Fibroblast of lung (primary cell): ENCODE data around the gene PGA4. TPM values are rescaled to one million over a fixed set of nuclear protein-coding genes. Genes with fewer than 3 reads are reported as not detected.
"Not testable (repeated sequence)": the region's sequence is repeated elsewhere in the genome, so short reads cannot be mapped to it uniquely, and the experiment has no call there.

Source experiments
- DNase-seq, 2 donors: peaks; one replicate each; pipeline versions ENCODE4 v3.0.0 to v3.0.0-alpha.2; 2010; ENCODE audit warnings: low read depth in 2 of 2
- H2AFZ ChIP-seq: 2 replicates; pipeline ENCODE4 v1.5.1; 2012; ENCODE audit warnings: low read length, control low read depth, inconsistent platforms
- H3K27ac ChIP-seq: 2 replicates; pipeline ENCODE4 v1.5.1; 2011; ENCODE audit warnings: low read length, control low read depth; ENCODE audit not compliant: insufficient read depth
- H3K27me3 ChIP-seq: 2 replicates; pipeline ENCODE4 v1.5.1; 2011; ENCODE audit warnings: mild to moderate bottlenecking, low read length; ENCODE audit not compliant: control insufficient read depth, insufficient read depth
- H3K36me3 ChIP-seq: 2 replicates; pipeline ENCODE4 v1.5.1; 2011; ENCODE audit warnings: low read length; ENCODE audit not compliant: control insufficient read depth, insufficient read depth
- H3K4me1 ChIP-seq: 2 replicates; pipeline ENCODE4 v1.5.1; 2011; ENCODE audit warnings: low read length; ENCODE audit not compliant: control insufficient read depth, insufficient read depth; ENCODE audit errors: extremely low read depth
- H3K4me2 ChIP-seq: 2 replicates; pipeline ENCODE4 v1.5.1; 2011; ENCODE audit warnings: low read length, control low read depth; ENCODE audit not compliant: insufficient read depth; ENCODE audit errors: extremely low read depth
- H3K4me3 ChIP-seq, 4 experiments: fragments of 200-600 bp in 1 of 4; sonication (generic) in 1 of 4; replicated peaks in 1 of 4; 2 replicates each; pipeline ENCODE4 v1.5.1; 2011 to 2016; ENCODE audit warnings: low read length in 4 of 4, low read depth in 3 of 4, mild to moderate bottlenecking in 3 of 4, control low read depth in 2 of 4, inconsistent platforms in 1 of 4, mixed read lengths in 1 of 4; ENCODE audit not compliant: insufficient read depth in 1 of 4; ENCODE audit errors: control extremely low read depth in 1 of 4
- H3K79me2 ChIP-seq: 2 replicates; pipeline ENCODE4 v1.5.1; 2012; ENCODE audit warnings: mild to moderate bottlenecking, low read length, inconsistent platforms; ENCODE audit not compliant: control insufficient read depth, insufficient read depth
- H3K9ac ChIP-seq: 2 replicates; pipeline ENCODE4 v1.5.1; 2011; ENCODE audit warnings: mild to moderate bottlenecking, low read length, control low read depth; ENCODE audit not compliant: insufficient read depth
- H3K9me3 ChIP-seq: 2 replicates; pipeline ENCODE4 v1.5.1; 2012; ENCODE audit warnings: low read depth, low read length; ENCODE audit not compliant: control insufficient read depth, insufficient read depth
- H4K20me1 ChIP-seq: 2 replicates; pipeline ENCODE4 v1.5.1; 2011; ENCODE audit warnings: low read length; ENCODE audit not compliant: control insufficient read depth, insufficient read depth; ENCODE audit errors: extremely low read depth
- CTCF ChIP-seq, 2 donors: IDR thresholded peaks in 1 of 2; conservative IDR thresholded peaks in 1 of 2; 1 replicate in 1 of 2; 2 replicates in 1 of 2; pipeline ENCODE4 v1.5.1; 2011 to 2012; ENCODE audit warnings: low read length in 2 of 2, control low read depth in 1 of 2, inconsistent platforms in 1 of 2, low read depth in 1 of 2, mild to moderate bottlenecking in 1 of 2
- EZH2 ChIP-seq: IDR thresholded peaks from 2 replicates; pipeline ENCODE4 v1.5.1; 2012; ENCODE audit warnings: low read length, control low read depth, mild to moderate bottlenecking; ENCODE audit errors: missing control alignments
- polyA minus RNA-seq: library from RNA; depleted of rRNA, polyadenylated mRNA; stranded (reverse); fragments of >200 nt; gene quantifications from 2 replicates; pipeline ENCODE4 v1.2.3, GENCODE V29; 2011; ENCODE audit warnings: low replicate concordance
- polyA plus RNA-seq, 2 donors: library from polyadenylated mRNA; depleted of rRNA in 1 of 2; stranded (reverse) in 1 of 2; unstranded in 1 of 2; fragments of >200 nt; gene quantifications; 2 replicates each; pipeline ENCODE4 v1.2.1, GENCODE V29; 2011 to 2012; ENCODE audit warnings: missing spikeins in 1 of 2
- total RNA-seq: library from RNA; depleted of rRNA; stranded (reverse); fragments of >200 nt; gene quantifications from 2 replicates; pipeline ENCODE4 v1.2.1, GENCODE V29; 2014

The PGA4 gene
- total RNA-seq (2.3 TPM in 1 of 2 replicates, not detected in the other), polyA plus RNA-seq (0.28 TPM in 1 of 2 replicates, not detected in the other), polyA minus RNA-seq (2.6 and 6.6 TPM in 2 replicates)
- 0.06 and 0.47 TPM in 2 replicates for polyA plus RNA-seq (2012)

GRCh38 chr11:61222047-61222446 lies at the start of gene PGA4:
TSS of gene PGA4 (plus strand) at chr11:61222347. CDS start at chr11:61222401, 54 bp downstream.
- not testable (repeated sequence) for H4K20me1 ChIP-seq, H3K9ac ChIP-seq, H3K27ac ChIP-seq, H3K4me1 ChIP-seq, H3K27me3 ChIP-seq, DNase-seq, H3K79me2 ChIP-seq, H3K9me3 ChIP-seq, H3K36me3 ChIP-seq, H3K4me3 ChIP-seq, H3K4me2 ChIP-seq, H2AFZ ChIP-seq

GRCh38 chr11:61172356-61172755 lies 49.8 kb upstream of the PGA4 start:
- Histone ChIP-seq H4K20me1 (no peaks in the 10 kb centered on the region), H3K27ac (no peak overlapping the region), H3K79me2 (no peaks in the 10 kb centered on the region), H3K9ac (no peak overlapping the region), H3K4me3 (no peak overlapping the region), H3K9me3 (no peaks in the 10 kb centered on the region), H3K27me3 (peaks cover 30% of the 10 kb centered on the region), H3K4me2 (no peak overlapping the region), H2AFZ (no peak overlapping the region), H3K36me3 (no peaks in the 10 kb centered on the region), H3K4me1 (no peaks in the 10 kb centered on the region)
- TF ChIP-seq EZH2 (no peak), CTCF (conservative IDR thresholded peaks at IDR 0.05 in 1 of 2, IDR thresholded peaks at IDR 0.05 in 1 of 2; ENCODE audit: low read depth in 1 of 2, low read length in 2 of 2) (no peak)
- no peak for DNase-seq

- Histone ChIP-seq H3K4me3 (no peak overlapping the region), H3K27me3 (peaks cover 30% of the 10 kb centered on the region), H3K9me3 (no peaks in the 10 kb centered on the region), H3K36me3 (no peaks in the 10 kb centered on the region), H3K4me1 (no peaks in the 10 kb centered on the region), H3K27ac (no peak overlapping the region), H3K9ac (no peak overlapping the region), H3K79me2 (no peaks in the 10 kb centered on the region), H4K20me1 (no peaks in the 10 kb centered on the region), H2AFZ (no peak overlapping the region), H3K4me2 (no peak overlapping the region)
- no peak for DNase-seq
- TF ChIP-seq EZH2: no peak
These were observed 49.3 kb upstream of the PGA4 start for GRCh38 chr11:61172888-61173287.

- Histone ChIP-seq H2AFZ (no peak overlapping the region), H3K36me3 (no peaks in the 10 kb centered on the region), H3K27ac (no peak overlapping the region), H4K20me1 (no peaks in the 10 kb centered on the region), H3K9me3 (no peaks in the 10 kb centered on the region), H3K4me2 (no peak overlapping the region), H3K4me3 (no peak overlapping the region), H3K4me1 (no peaks in the 10 kb centered on the region), H3K79me2 (no peaks in the 10 kb centered on the region), H3K9ac (no peak overlapping the region), H3K27me3 (peaks cover 30% of the 10 kb centered on the region)
- no peak for DNase-seq
- TF ChIP-seq EZH2 (no peak), CTCF (conservative IDR thresholded peaks at IDR 0.05 in 1 of 2, IDR thresholded peaks at IDR 0.05 in 1 of 2; ENCODE audit: low read depth in 1 of 2, low read length in 2 of 2) (peak in 1 of 2 donors; percentile 25)
These were observed 48.7 kb upstream of the PGA4 start for GRCh38 chr11:61173456-61173855.
